K562 (cell line): ENCODE results near the gene SCN8A. TPM values are rescaled to one million over a fixed set of nuclear protein-coding genes. Genes with fewer than 3 reads are reported as not detected.

Source experiments
- ATF1 ChIP-seq, 2 experiments: fragments of 450-650 bp in 1 of 2; IDR thresholded peaks; 2 replicates each; pipeline ENCODE4 v1.6.1; 2016; ENCODE audit warnings: missing compliant biosample characterization in 1 of 2, missing genetic modification characterization in 1 of 2
- BRF1 ChIP-seq: IDR thresholded peaks from 3 replicates; pipeline ENCODE4 v1.6.1; 2011; ENCODE audit warnings: borderline replicate concordance, mild to moderate bottlenecking; ENCODE audit not compliant: insufficient read length; ENCODE audit errors: extremely low read depth
- CREM ChIP-seq: IDR thresholded peaks from 2 replicates; pipeline ENCODE4 v1.6.1; 2014; ENCODE audit warnings: antibody characterized with exemption, low read depth
- FOXA3 ChIP-seq, 2 experiments: fragments of 450-650 bp in 1 of 2; sonication (generic) in 1 of 2; formaldehyde crosslinking; IDR thresholded peaks in 1 of 2; conservative IDR thresholded peaks in 1 of 2; 2 replicates each; pipeline versions ENCODE4 v1.4.0 to v1.8.0; 2020 to 2022; ENCODE audit warnings: mild to moderate bottlenecking in 2 of 2, missing genetic modification reagents in 1 of 2
- GATAD2A ChIP-seq: fragments of 450-650 bp; IDR thresholded peaks from 2 replicates; pipeline ENCODE4 v1.6.1; 2017
- HDGF ChIP-seq: fragments of 450-650 bp; IDR thresholded peaks from 2 replicates; pipeline ENCODE4 v1.6.1; 2016
- KAT7 ChIP-seq: sonication (generic); formaldehyde crosslinking; IDR thresholded peaks from 2 replicates; pipeline ENCODE4 v1.8.0; 2022; ENCODE audit warnings: missing genetic modification reagents, mild to moderate bottlenecking, borderline replicate concordance
- MCM7 ChIP-seq, 2 experiments: fragments of 450-650 bp; IDR thresholded peaks; 2 replicates each; pipeline ENCODE4 v1.6.1; 2016 to 2018
- MEF2D ChIP-seq: conservative IDR thresholded peaks from 2 replicates; pipeline ENCODE4 v1.6.1; 2016; ENCODE audit warnings: low read depth, missing genetic modification characterization, missing compliant biosample characterization
- NR4A1 ChIP-seq, 2 experiments: fragments of 250-450 bp in 1 of 2; fragments of 450-650 bp in 1 of 2; sonication (Bioruptor Pico) in 1 of 2; IDR thresholded peaks; 2 replicates each; pipeline versions ENCODE4 v1.4.0 to v1.6.1; 2016 to 2020; ENCODE audit warnings: mild to moderate bottlenecking in 2 of 2, missing compliant biosample characterization in 1 of 2, missing genetic modification characterization in 1 of 2, moderate library complexity in 1 of 2
- PHB2 ChIP-seq: fragments of 450-650 bp; IDR thresholded peaks from 2 replicates; pipeline ENCODE4 v1.6.1; 2017; ENCODE audit warnings: low read depth
- RAD21 ChIP-seq, 2 experiments: fragments of 250-450 bp in 1 of 2; fragments of 450-650 bp in 1 of 2; sonication (Bioruptor Pico) in 1 of 2; formaldehyde crosslinking in 1 of 2; IDR thresholded peaks in 1 of 2; conservative IDR thresholded peaks in 1 of 2; 2 replicates each; pipeline versions ENCODE4 v1.4.0 to v1.8.0; 2020 to 2022; ENCODE audit warnings: mild to moderate bottlenecking in 2 of 2, moderate library complexity in 1 of 2
- SMC3 ChIP-seq: conservative IDR thresholded peaks from 2 replicates; pipeline ENCODE4 v1.6.1; 2011; ENCODE audit warnings: low read depth, low read length, improper control_type of control experiment; ENCODE audit not compliant: insufficient read depth
- SRSF1 ChIP-seq: fragments of 200-400 bp; formaldehyde crosslinking; IDR thresholded peaks from 2 replicates; pipeline ENCODE4 v1.6.1; 2017; ENCODE audit warnings: mild to moderate bottlenecking, low read depth, low read length, moderate library complexity
- ZBED1 ChIP-seq: IDR thresholded peaks from 2 replicates; pipeline ENCODE4 v1.6.1; 2014
- ZC3H8 ChIP-seq: fragments of 450-650 bp; IDR thresholded peaks from 2 replicates; pipeline ENCODE4 v1.6.1; 2017
- ZFX ChIP-seq: sonication (generic); formaldehyde crosslinking; IDR thresholded peaks from 2 replicates; pipeline ENCODE4 v1.8.0; 2022; ENCODE audit warnings: mild to moderate bottlenecking, missing genetic modification reagents, moderate library complexity
- ZNF184 ChIP-seq: sonication (generic); formaldehyde crosslinking; IDR thresholded peaks from 2 replicates; pipeline ENCODE4 v1.5.0; 2020; ENCODE audit warnings: missing genetic modification reagents
- ZNF76 ChIP-seq: fragments of 250-450 bp; sonication (Bioruptor Pico); IDR thresholded peaks from 2 replicates; pipeline ENCODE4 v1.4.0; 2020; ENCODE audit warnings: mild to moderate bottlenecking, moderate library complexity, borderline replicate concordance
- polyA plus RNA-seq, 8 experiments: library from polyadenylated mRNA; depleted of rRNA in 4 of 8; stranded (reverse) in 5 of 8; unstranded in 3 of 8; fragments of >200 nt; fragmentation: Nextera tagmentation in 2 of 8; fragmentation: Illumina TruSeq in 1 of 8; extraction: Ambion mirVana in 2 of 8; extraction: Trizol in 1 of 8; gene quantifications; 2 replicates each; pipeline versions ENCODE4 v1.2.1 to v1.2.3, GENCODE V29; 2011 to 2014; ENCODE audit warnings: inconsistent platforms in 1 of 8, missing spikeins in 1 of 8
- total RNA-seq, 7 experiments: library from RNA; depleted of rRNA in 6 of 7; stranded (reverse); fragments of >200 nt in 6 of 7; fragmentation: Illumina TruSeq in 2 of 7; extraction: Trizol in 2 of 7; gene quantifications; 2 replicates each; pipeline versions ENCODE4 v1.2.1 to v1.2.3, GENCODE V29; 2011 to 2021; ENCODE audit warnings: low replicate concordance in 1 of 7
- TF ChIP-seq, protein P1 (sequence below), 3 experiments: IDR thresholded peaks in 2 of 3; conservative IDR thresholded peaks in 1 of 3; 2 replicates each; pipeline ENCODE4 v1.5.1; 2011 to 2012; ENCODE audit warnings: low read length in 3 of 3, mild to moderate bottlenecking in 3 of 3, control low read depth in 2 of 3, improper control_type of control experiment in 1 of 3, inconsistent platforms in 1 of 3, low read depth in 1 of 3, mixed read lengths in 1 of 3, moderate library complexity in 1 of 3; ENCODE audit not compliant: insufficient read depth in 2 of 3
- TF ChIP-seq, protein P2 (sequence below): fragments of 450-650 bp; conservative IDR thresholded peaks from 2 replicates; pipeline ENCODE4 v1.6.1; 2016; ENCODE audit warnings: missing genetic modification characterization, low read depth, mild to moderate bottlenecking, missing compliant biosample characterization, moderate library complexity

Gene SCN8A
- total and polyA plus RNA-seq, 9 of the 15 experiments (the other 6 are each of a cell fraction or from before 2014, with no cell fraction given) = 0.03 to 0.29 (median 0.15) TPM; not detected in 1

DNA sequence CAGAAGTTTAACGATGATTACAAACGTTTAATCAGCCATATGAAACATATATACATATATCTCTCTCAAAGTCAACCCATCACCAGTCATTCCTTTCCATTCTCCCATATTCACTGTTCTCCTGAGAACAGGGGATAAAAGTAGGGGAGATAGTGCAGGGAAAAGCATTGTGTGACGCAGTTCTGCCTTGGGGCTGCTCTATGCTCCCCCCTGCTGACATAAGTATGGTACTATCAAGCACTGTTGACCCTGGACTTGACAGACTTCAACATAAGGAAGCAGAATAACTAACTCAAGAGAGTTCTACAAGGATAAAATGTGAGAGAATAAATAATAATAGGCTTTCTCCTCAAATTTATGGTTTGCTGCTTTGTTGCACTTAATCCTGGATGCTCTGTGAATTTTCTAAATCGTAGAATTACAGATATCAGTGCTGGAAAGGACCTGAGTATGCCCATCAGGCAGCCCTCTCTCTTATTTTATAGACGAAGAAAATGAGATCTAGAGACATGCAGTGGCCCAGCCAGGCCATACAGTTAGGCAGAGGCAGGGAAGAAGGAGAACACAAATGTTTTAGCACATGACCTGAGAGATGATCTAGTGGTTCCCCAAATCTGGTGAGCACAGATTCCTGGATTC, 87.2 kb downstream of the SCN8A start (continued):
- TF ChIP-seq, protein P1, sequence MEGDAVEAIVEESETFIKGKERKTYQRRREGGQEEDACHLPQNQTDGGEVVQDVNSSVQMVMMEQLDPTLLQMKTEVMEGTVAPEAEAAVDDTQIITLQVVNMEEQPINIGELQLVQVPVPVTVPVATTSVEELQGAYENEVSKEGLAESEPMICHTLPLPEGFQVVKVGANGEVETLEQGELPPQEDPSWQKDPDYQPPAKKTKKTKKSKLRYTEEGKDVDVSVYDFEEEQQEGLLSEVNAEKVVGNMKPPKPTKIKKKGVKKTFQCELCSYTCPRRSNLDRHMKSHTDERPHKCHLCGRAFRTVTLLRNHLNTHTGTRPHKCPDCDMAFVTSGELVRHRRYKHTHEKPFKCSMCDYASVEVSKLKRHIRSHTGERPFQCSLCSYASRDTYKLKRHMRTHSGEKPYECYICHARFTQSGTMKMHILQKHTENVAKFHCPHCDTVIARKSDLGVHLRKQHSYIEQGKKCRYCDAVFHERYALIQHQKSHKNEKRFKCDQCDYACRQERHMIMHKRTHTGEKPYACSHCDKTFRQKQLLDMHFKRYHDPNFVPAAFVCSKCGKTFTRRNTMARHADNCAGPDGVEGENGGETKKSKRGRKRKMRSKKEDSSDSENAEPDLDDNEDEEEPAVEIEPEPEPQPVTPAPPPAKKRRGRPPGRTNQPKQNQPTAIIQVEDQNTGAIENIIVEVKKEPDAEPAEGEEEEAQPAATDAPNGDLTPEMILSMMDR (IDR thresholded peaks at IDR 0.05 in 2 of 3, conservative IDR thresholded peaks at IDR 0.05 in 1 of 3; ENCODE audit: insufficient read depth in 2 of 3, low read depth in 1 of 3, low read length in 3 of 3) = peak; percentile 73 to 79 (median 76)
- no peak for TF ChIP-seq NR4A1 (CRISPR knock-in tag; IDR thresholded peaks at IDR 0.05)
- no peak for TF ChIP-seq NR4A1 (tag; IDR thresholded peaks at IDR 0.05)
- TF ChIP-seq BRF1 = no peak
- TF ChIP-seq FOXA3 (CRISPR knock-in tag; conservative IDR thresholded peaks at IDR 0.05 in 1 of 2, IDR thresholded peaks at IDR 0.05 in 1 of 2) = no peak
- TF ChIP-seq RAD21 (CRISPR knock-in tag; conservative IDR thresholded peaks at IDR 0.05 in 1 of 2, IDR thresholded peaks at IDR 0.05 in 1 of 2) = peak; percentile 31 to 68; a peak in 3 of 4 replicates
- TF ChIP-seq ZNF76 (CRISPR knock-in tag) = no peak
- TF ChIP-seq PHB2 = no peak
- TF ChIP-seq KAT7 (CRISPR knock-in tag) = no peak
- no peak for TF ChIP-seq HDGF
- no peak for TF ChIP-seq ATF1 (CRISPR knock-in tag; IDR thresholded peaks at IDR 0.05)
- peak; percentile 77 for TF ChIP-seq ATF1 (tag; IDR thresholded peaks at IDR 0.05)
- no peak for TF ChIP-seq ZC3H8
- no peak for TF ChIP-seq MCM7 (IDR thresholded peaks at IDR 0.05)
- no peak for TF ChIP-seq ZNF184 (CRISPR knock-in tag)
- no peak for TF ChIP-seq SRSF1
- peak; percentile 88 for TF ChIP-seq CREM
- TF ChIP-seq ZBED1 = no peak
- TF ChIP-seq SMC3 = peak; percentile 43
- no peak for TF ChIP-seq ZFX (CRISPR knock-in tag)
- no peak for TF ChIP-seq MEF2D (tag)
- TF ChIP-seq GATAD2A = no peak
- TF ChIP-seq, protein P2, sequence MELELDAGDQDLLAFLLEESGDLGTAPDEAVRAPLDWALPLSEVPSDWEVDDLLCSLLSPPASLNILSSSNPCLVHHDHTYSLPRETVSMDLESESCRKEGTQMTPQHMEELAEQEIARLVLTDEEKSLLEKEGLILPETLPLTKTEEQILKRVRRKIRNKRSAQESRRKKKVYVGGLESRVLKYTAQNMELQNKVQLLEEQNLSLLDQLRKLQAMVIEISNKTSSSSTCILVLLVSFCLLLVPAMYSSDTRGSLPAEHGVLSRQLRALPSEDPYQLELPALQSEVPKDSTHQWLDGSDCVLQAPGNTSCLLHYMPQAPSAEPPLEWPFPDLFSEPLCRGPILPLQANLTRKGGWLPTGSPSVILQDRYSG = no peak
